ENCODE data around the gene VPS37B.
"Not testable (repeated sequence)": the region's sequence is repeated elsewhere in the genome, so short reads cannot be mapped to it uniquely, and the experiment has no call there.

VPS37B gene, protein sequence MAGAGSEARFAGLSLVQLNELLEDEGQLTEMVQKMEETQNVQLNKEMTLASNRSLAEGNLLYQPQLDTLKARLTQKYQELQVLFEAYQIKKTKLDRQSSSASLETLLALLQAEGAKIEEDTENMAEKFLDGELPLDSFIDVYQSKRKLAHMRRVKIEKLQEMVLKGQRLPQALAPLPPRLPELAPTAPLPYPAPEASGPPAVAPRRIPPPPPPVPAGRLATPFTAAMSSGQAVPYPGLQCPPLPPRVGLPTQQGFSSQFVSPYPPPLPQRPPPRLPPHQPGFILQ

DNA sequence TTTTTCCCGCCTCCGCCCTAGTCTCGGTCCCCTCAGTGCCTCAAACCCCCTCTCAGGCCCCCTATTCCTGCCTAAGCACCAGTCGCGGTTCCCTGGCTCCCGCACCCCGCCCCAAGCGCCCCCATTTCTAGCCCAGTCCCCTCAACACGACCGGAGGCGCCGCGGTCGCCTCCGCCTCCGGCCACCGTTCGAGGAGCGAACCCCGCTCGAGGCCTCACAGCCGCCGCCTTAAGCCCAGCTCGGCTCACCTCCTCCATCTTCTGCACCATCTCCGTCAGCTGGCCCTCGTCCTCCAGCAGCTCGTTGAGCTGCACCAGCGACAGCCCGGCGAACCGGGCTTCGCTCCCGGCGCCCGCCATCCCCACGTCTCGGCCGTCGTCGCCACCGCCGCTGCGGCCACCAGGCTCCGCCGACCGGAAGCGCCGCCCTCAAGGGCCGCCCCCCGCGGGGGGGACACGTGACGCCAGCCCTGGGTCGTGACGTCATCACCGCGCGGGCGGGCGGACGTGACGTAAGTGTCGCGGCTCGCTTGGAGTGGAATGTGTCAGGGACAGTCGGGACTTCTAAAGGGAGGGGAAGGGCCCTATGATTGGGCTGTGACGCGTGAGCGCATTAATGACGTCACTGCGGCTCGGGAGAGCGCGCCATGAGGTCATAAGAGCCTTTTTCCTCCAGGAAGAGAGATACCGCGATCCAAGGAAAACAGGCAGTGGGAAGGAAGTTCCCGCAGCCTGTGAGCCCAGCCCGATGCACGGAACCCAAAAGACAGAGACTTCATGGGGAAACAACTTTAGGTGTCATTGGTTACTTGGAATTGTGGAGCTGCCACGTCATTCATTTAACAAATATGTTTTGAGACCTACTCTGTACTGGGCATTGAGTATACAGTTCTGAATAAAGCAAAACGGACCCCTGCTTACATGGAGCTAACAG is at the start of gene VPS37B:
TSS of gene VPS37B (minus strand) at position 421 of the 933 bp plus-strand sequence. CDS start at position 359, 62 bp downstream.
- DNase-seq, result peak; percentile 79

DNA sequence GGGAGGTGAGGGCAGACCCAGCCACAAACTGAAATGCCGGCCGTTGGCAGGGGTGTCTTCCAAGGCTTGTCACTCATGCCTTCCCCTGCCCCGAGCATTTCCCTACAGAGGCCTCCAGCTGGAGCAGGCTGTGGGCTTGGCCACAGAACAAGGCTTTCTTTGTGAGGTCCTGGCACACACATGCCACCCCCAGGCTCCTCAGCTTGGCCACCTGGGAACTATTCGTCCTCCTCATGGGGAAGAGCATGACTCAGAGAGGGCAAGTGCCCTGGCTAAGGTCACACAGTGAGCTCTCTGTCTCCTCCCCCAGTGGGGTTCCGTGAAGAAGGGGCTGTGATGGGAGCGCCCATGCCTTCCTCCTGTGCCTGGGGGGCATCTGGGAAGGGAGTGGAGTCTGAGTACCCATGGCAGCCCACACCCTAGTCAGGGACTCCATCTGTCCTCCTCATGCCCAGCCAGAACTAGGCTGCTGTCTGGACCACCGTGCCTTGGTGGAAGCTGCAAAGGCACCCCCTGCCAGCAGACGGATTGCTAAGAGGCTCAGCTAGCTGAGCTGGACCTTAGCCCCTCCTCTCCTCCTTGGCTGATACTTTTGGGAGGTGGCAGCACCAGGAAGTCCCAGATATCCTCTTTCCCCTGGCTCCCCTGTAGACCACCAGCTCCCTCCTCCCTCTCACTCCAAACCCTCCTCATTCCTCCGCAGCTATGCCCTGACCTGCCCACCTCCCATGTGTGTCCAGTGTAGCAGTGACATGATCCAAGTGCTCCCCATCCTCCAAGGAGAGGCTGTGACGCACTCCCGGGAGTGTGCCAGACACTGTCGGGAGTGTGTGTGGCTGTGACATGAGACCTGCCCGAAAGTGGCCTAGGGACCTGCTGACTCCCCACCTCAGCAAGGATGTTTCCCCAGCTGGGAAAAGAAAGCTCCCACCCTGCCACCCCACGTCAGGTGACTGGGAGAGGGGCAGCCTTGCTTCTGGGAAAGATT is 49.0 kb upstream of the VPS37B start:
- no peak for DNase-seq

DNA sequence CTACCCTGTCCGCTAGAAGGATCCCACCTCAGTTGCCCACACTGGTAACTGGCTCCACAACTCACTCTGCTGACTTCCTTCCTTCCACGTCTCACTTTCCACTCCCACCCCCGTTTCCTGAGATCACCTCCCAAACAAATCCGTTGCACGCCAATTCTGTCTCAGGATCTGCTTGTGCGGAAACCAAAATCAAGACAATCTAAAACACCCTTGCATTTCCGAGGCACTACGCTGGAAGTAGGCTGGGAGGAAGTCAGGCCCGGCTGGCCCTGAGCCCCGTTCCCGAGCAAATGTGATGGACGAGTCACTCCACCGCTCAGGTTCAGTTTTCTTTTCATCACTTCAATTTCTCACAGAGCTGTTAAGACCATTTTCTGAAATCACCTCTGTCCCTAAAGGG is 47.3 kb upstream of the VPS37B start:
- DNase-seq, result no peak

DNA sequence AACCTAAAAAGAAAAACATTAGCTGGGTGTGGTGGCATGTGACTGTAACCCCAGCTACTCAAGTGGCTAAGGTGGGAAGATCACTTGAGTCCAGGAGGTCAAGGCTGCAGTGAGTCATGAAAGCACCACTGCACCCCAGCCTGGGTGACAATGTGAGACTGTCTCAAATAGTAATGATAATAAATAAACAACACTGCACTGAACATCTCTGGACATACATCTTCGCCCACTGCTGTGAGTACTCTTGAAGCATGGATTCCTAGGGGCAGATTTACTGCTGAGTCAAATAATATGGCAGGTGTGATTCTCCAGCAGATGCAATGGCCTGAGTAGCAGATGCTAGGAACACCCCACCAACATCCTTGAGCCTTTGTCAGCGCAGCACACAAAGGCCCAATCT is 46.7 kb upstream of the VPS37B start:
- DNase-seq, result no peak

GRCh38 chr12:122941351-122941750 is 45.4 kb upstream of the VPS37B start:
- not testable (repeated sequence) for DNase-seq

- no peak for DNase-seq
Observed at GRCh38 chr12:122939125-122939524, 43.2 kb upstream of the VPS37B start.

GRCh38 chr12:122937622-122938091 is 41.7 kb upstream of the VPS37B start:
- DNase-seq, result no peak

GRCh38 chr12:122935318-122935717 is 39.4 kb upstream of the VPS37B start:
- DNase-seq, result no peak

GRCh38 chr12:122934722-122935121 is 38.8 kb upstream of the VPS37B start:
- no peak for DNase-seq

DNA sequence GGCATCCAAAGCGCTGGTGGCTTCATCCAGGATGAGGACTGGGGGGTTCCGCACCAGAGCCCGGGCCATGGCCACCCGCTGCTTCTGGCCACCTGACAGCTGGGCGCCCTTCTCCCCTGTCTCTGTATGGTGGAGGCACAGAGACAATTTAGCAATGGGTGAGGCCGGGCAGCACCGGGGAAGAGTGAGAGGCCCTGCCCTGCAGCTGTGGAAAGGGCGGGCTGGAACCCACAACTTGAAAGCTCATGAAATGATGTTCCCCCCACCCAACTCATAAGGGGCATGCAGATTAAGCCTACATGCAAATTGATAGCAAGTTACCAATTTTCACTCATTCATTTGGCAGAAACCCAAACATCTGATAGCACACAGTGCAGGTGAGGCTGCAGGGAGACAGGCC is 36.3 kb upstream of the VPS37B start:
- DNase-seq, result no peak

- no peak for DNase-seq
Observed at GRCh38 chr12:122929812-122930211, 33.9 kb upstream of the VPS37B start.

GRCh38 chr12:122929148-122929538 is 33.2 kb upstream of the VPS37B start:
- DNase-seq, result no peak

- no peak for DNase-seq
Observed at GRCh38 chr12:122928404-122929147, 32.7 kb upstream of the VPS37B start.

GRCh38 chr12:122927756-122928403 is 32.0 kb upstream of the VPS37B start:
- DNase-seq, result no peak

DNA sequence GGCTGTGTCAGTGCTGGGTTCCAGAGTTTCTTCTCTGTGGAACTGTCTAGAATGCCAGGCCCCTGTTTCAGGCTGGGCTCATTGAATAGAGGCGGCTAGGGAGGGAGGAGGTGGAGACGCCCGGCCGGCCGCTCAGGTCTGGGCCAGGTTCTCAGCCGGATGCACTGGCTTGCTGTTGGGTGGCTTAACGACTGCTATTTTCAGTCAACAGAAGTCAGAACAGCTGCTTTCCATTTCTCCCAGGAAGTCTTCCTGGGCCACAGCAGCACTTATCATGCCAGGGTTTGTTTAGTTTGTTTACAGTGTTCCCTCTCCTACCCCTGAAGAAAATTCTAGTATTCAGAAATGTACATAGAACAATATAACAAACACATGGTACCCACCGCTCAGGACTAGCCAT is 26.0 kb upstream of the VPS37B start:
- peak; percentile 26 for DNase-seq

DNA sequence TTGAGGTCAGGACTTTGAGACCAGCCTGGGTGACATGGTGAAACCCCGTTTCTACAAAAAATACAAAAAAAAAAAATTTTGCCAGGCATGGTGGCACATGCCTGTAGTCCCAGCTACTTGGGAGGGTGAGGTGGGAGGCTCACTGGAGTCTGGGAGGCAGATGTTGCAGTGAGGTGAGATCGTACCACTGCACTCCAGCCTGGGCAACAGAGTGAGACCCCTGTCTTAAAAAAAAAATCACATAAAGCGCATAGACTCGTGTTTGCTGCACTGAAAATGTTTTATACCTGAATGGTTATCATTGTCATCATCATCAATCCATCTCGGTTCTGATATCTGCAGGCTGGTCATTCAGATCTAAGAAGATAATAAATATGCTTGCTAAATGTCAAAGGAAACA is 24.8 kb upstream of the VPS37B start:
- DNase-seq, result no peak

GRCh38 chr12:122918827-122919226 is 22.9 kb upstream of the VPS37B start:
- no peak for DNase-seq

GRCh38 chr12:122917507-122918121 is 21.7 kb upstream of the VPS37B start:
- no peak for DNase-seq

- DNase-seq, result peak; percentile 69
Observed at GRCh38 chr12:122909442-122910288, 13.7 kb upstream of the VPS37B start.

DNA sequence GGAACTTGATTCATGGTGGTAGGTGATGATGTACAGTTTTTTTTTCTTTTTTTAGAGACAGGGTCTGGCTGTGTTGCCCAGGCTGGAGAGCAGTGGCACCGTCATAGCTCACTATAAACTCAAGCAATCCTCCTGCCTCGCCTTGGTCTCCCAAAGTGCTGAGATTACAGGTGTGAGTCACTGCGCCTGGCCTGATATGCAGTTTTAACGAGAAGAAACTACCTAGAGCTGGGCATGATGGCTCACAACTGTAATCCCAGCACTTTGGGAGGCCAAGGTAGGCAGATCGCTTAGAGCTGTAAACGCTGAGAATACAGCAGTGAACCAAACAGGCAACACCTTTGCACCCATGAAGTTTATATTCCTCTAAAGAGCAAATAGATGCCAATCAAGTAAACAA is 13.0 kb upstream of the VPS37B start:
- no peak for DNase-seq
